ENCODE data around the gene AMPD2. TPM values are rescaled to one million over a fixed set of nuclear protein-coding genes. Genes with fewer than 3 reads are reported as not detected.

Gene AMPD2
- total and polyA plus RNA-seq, 2 of the 8 experiments (the other 6 are each of a cell fraction or from before 2014, with no cell fraction given): 37.2 to 67.7 TPM

- Histone ChIP-seq H3K18ac (ENCODE audit: extremely low read depth, low read length) (no peak overlapping the region; the same call in 1 of the 2 replicates), H3K9me3 (ENCODE audit: insufficient read depth in 2 of 2, low read depth in 1 of 2, low read length in 1 of 2) (no peaks in the 10 kb centered on the region), H2AK5ac (ENCODE audit: low read depth, low read length) (no peak overlapping the region), H3K4me1 (replicated peaks in 1 of 4; ENCODE audit: control insufficient read depth in 3 of 4, insufficient read depth in 4 of 4, low read length in 3 of 4) (peaks cover 4 to 23% (median 12%) of the 10 kb centered on the region in 4 experiments), H3K56ac (replicated peaks; ENCODE audit: insufficient read length, low read depth, low read length) (no peak overlapping the region), H3K4me2 (ENCODE audit: insufficient read depth in 1 of 2, low read depth in 2 of 2, low read length in 2 of 2) (peak overlapping the region; percentile 15 to 30; a peak in 3 of 4 replicates), H3K79me1 (ENCODE audit: low read depth, low read length) (peaks cover 7% of the 10 kb centered on the region), H3K27me3 (replicated peaks in 1 of 4; ENCODE audit: control insufficient read depth in 3 of 4, extremely low read depth in 1 of 4, insufficient read depth in 3 of 4, low read length in 3 of 4) (no peaks in the 10 kb centered on the region), H3K36me3 (ENCODE audit: control insufficient read depth in 2 of 4, insufficient read depth in 4 of 4, low read length in 3 of 4) (no peaks in the 10 kb centered on the region), H3K9ac (replicated peaks in 1 of 4; ENCODE audit: extremely low read depth in 1 of 4, low read depth in 3 of 4, low read length in 3 of 4) (no peak overlapping the region), H2AFZ (ENCODE audit: low read length) (peak overlapping the region; percentile 91; the same call in 1 of the 2 replicates), H3K4ac (replicated peaks; ENCODE audit: insufficient read length, low read depth, low read length) (no peak overlapping the region), H3K23ac (ENCODE audit: insufficient read length) (no peak overlapping the region), H4K8ac (ENCODE audit: extremely low read depth, insufficient read depth, low read length) (no peak overlapping the region), H3K4me3 (ENCODE audit: extremely low read depth in 1 of 4, insufficient read depth in 2 of 4, low read depth in 3 of 4, low read length in 4 of 4) (no peak overlapping the region), H3K23me2 (ENCODE audit: low read depth, low read length) (peaks cover 16% of the 10 kb centered on the region), H3K14ac (ENCODE audit: insufficient read length) (no peak overlapping the region), H2BK15ac (ENCODE audit: low read length) (0 out of 2 replicates have a peak overlapping the region, but pooled peaks have one; percentile 40), H4K5ac (ENCODE audit: insufficient read length, low read depth, low read length) (no peak overlapping the region), H3K79me2 (ENCODE audit: control insufficient read depth in 1 of 2, insufficient read depth in 2 of 2, low read length in 2 of 2) (peaks cover 0 to 14% of the 10 kb centered on the region in 2 experiments; a peak in 2 of 4 replicates), H2BK12ac (ENCODE audit: low read depth, low read length) (0 out of 2 replicates have a peak overlapping the region, but pooled peaks have one; percentile 70), H2BK120ac (replicated peaks; ENCODE audit: low read depth, low read length) (no peak overlapping the region), H4K20me1 (replicated peaks in 1 of 2; ENCODE audit: control insufficient read depth in 1 of 2, insufficient read depth in 2 of 2, low read length in 2 of 2) (peaks cover 0 to 11% of the 10 kb centered on the region in 2 experiments), H2BK20ac (ENCODE audit: low read length) (peak overlapping the region; percentile 25; the same call in 1 of the 2 replicates), H4K91ac (replicated peaks; ENCODE audit: insufficient read length, low read length) (no peak overlapping the region), H2BK5ac (ENCODE audit: low read depth, low read length) (no peak overlapping the region), H3K27ac (ENCODE audit: low read depth, low read length) (peak overlapping the region; percentile 26; the same call in 1 of the 2 replicates)
- DNase-seq (ENCODE audit: low read depth in 1 of 2, low spot score in 2 of 2): no peak
- WGBS, 2 experiments (ENCODE audit: extremely low coverage in 1 of 2, insufficient coverage in 1 of 2, insufficient read length in 1 of 2, insufficient replicate concordance in 2 of 2, low coverage in 1 of 2, low lambda C conversion rate in 2 of 2, missing lambda C conversion rate in 1 of 2): 39% methylated on average over 3 of the region's 3 CpGs; no CpG with 5 or more reads in 1 of the 2 experiments
- ChIA-PET CTCF (ENCODE audit: partially characterized antibody) (interaction anchor here (0.7 to 6.8 kb wide), 18 partner anchors 9 to 159 kb away, joined by 3 to 92 read pairs (median 4); no protein-coding TSS in a partner anchor), POLR2A (ENCODE audit: partially characterized antibody) (interaction anchor here (1.2 to 2.0 kb wide), 6 partner anchors 8 to 69 kb away, joined by 3 to 11 read pairs (median 7); partner anchors contain the start of gene GNAI3)
- FAIRE-seq: no peak
- no peak for TF ChIP-seq TCF12 (IDR thresholded peaks at IDR 0.05; ENCODE audit: low read depth, low read length)
- TF ChIP-seq EGR1 (IDR thresholded peaks at IDR 0.05; ENCODE audit: borderline replicate concordance, low read depth, low read length): peak; percentile 74; the same call in 1 of the 2 replicates
- TF ChIP-seq, protein P1, sequence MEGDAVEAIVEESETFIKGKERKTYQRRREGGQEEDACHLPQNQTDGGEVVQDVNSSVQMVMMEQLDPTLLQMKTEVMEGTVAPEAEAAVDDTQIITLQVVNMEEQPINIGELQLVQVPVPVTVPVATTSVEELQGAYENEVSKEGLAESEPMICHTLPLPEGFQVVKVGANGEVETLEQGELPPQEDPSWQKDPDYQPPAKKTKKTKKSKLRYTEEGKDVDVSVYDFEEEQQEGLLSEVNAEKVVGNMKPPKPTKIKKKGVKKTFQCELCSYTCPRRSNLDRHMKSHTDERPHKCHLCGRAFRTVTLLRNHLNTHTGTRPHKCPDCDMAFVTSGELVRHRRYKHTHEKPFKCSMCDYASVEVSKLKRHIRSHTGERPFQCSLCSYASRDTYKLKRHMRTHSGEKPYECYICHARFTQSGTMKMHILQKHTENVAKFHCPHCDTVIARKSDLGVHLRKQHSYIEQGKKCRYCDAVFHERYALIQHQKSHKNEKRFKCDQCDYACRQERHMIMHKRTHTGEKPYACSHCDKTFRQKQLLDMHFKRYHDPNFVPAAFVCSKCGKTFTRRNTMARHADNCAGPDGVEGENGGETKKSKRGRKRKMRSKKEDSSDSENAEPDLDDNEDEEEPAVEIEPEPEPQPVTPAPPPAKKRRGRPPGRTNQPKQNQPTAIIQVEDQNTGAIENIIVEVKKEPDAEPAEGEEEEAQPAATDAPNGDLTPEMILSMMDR (IDR thresholded peaks at IDR 0.05; ENCODE audit: control extremely low read depth in 1 of 3, insufficient read depth in 1 of 3, low read depth in 1 of 3, low read length in 3 of 3): peak in 2 of 3 experiments; percentile 11 to 33; a peak in 2 of 4 replicates
- TF ChIP-seq YY1 (IDR thresholded peaks at IDR 0.05; ENCODE audit: low read depth, low read length): no peak
- TF ChIP-seq MAX (IDR thresholded peaks at IDR 0.05): peak; percentile 16; the same call in 1 of the 2 replicates
Measured at GRCh38 chr1:109617291-109617801, 2.3 kb upstream of the AMPD2 start.

Measured in H1 (cell line).